ENCODE measurements around the gene DACT2.
"Not testable (repeated sequence)": the region's sequence is repeated elsewhere in the genome, so short reads cannot be mapped to it uniquely, and the experiment has no call there.

The DACT2 gene

GRCh38 chr6:168280020-168280898 is 39.3 kb downstream of the DACT2 start:
- no peak for DNase-seq

GRCh38 chr6:168279403-168279935 is 40.1 kb downstream of the DACT2 start:
- DNase-seq: no peak

- DNase-seq: no peak
Observed at GRCh38 chr6:168278904-168279303, 40.7 kb downstream of the DACT2 start.

- peak; percentile 33 for DNase-seq
Observed at GRCh38 chr6:168277274-168277669, 42.3 kb downstream of the DACT2 start.

GRCh38 chr6:168276576-168277273 is 42.9 kb downstream of the DACT2 start:
- no peak for DNase-seq

- no peak for DNase-seq
Observed at GRCh38 chr6:168275168-168275567, 44.4 kb downstream of the DACT2 start.

GRCh38 chr6:168274037-168274952 is 45.3 kb downstream of the DACT2 start:
- DNase-seq: no peak

- no peak for DNase-seq
Observed at GRCh38 chr6:168273441-168274036, 46.0 kb downstream of the DACT2 start.

GRCh38 chr6:168272415-168273325 is 46.9 kb downstream of the DACT2 start:
- peak; percentile 39 for DNase-seq

- DNase-seq: no peak
Observed at GRCh38 chr6:168270274-168271172, 49.1 kb downstream of the DACT2 start.

- no peak for DNase-seq
Observed at GRCh38 chr6:168269455-168270243, 49.9 kb downstream of the DACT2 start.

- no peak for DNase-seq
Observed at GRCh38 chr6:168268755-168269154, 50.8 kb downstream of the DACT2 start.

GRCh38 chr6:168267779-168268178 is 51.8 kb downstream of the DACT2 start:
- not testable (repeated sequence) for DNase-seq

- DNase-seq: no peak
Observed at GRCh38 chr6:168265827-168266815, 53.5 kb downstream of the DACT2 start.

- DNase-seq: no peak
Observed at GRCh38 chr6:168265394-168265793, 54.2 kb downstream of the DACT2 start.

- no peak for DNase-seq
Observed at GRCh38 chr6:168264593-168265335, 54.8 kb downstream of the DACT2 start.

GRCh38 chr6:168263351-168263905 is 56.1 kb downstream of the DACT2 start:
- DNase-seq: no peak
